Central memory CD8-positive, alpha-beta T cell (primary cell): ENCODE measurements around the gene UBA6.

Source experiments
- ATAC-seq: fragments of 150-1000 bp; cut with Tn5 transposase; replicated peaks from 2 replicates; pipeline ENCODE4 v1.10.0; 2022; ENCODE audit warnings: mild to moderate bottlenecking, moderate FRiP score, moderate number of reproducible peaks; ENCODE audit not compliant: poor library complexity, severe bottlenecking; ENCODE audit errors: extremely low read depth
- DNase-seq, 2 donors: peaks; one replicate each; pipeline ENCODE4 v3.0.0; 2021; ENCODE audit warnings: low spot score in 2 of 2
- H3K27ac Mint-ChIP-seq: one replicate; pipeline ENCODE4 v1.8.0; 2022; ENCODE audit warnings: low read depth, mild to moderate bottlenecking, moderate library complexity, mixed read lengths
- H3K27me3 Mint-ChIP-seq: one replicate; pipeline ENCODE4 v1.8.0; 2022; ENCODE audit warnings: mixed read lengths
- H3K36me3 Mint-ChIP-seq: one replicate; pipeline ENCODE4 v1.8.0; 2022; ENCODE audit warnings: mild to moderate bottlenecking, moderate library complexity, mixed read lengths; ENCODE audit not compliant: insufficient read depth
- H3K4me1 Mint-ChIP-seq: one replicate; pipeline ENCODE4 v1.8.0; 2022; ENCODE audit warnings: mixed read lengths
- H3K4me3 Mint-ChIP-seq: one replicate; pipeline ENCODE4 v1.8.0; 2022; ENCODE audit warnings: mild to moderate bottlenecking, moderate library complexity, mixed read lengths
- H3K9me3 Mint-ChIP-seq: one replicate; pipeline ENCODE4 v1.8.0; 2022; ENCODE audit warnings: mixed read lengths

The UBA6 gene

GRCh38 chr4:67632492-67632891 lies 68.5 kb downstream of the UBA6 start:
- no peak for ATAC-seq
- H3K27ac Mint-ChIP-seq = peak overlapping the region; percentile 17
- no peak overlapping the region for H3K4me3 Mint-ChIP-seq
- no peaks in the 10 kb centered on the region for H3K9me3 Mint-ChIP-seq
- H3K27me3 Mint-ChIP-seq = no peaks in the 10 kb centered on the region
- no peaks in the 10 kb centered on the region for H3K4me1 Mint-ChIP-seq
- no peak for DNase-seq
- H3K36me3 Mint-ChIP-seq = peaks cover 38% of the 10 kb centered on the region

GRCh38 chr4:67624939-67625338 lies 76.0 kb downstream of the UBA6 start:
- Mint-ChIP-seq H3K36me3 (peaks cover 36% of the 10 kb centered on the region), H3K9me3 (no peaks in the 10 kb centered on the region), H3K27me3 (no peaks in the 10 kb centered on the region), H3K4me3 (no peak overlapping the region), H3K4me1 (no peaks in the 10 kb centered on the region), H3K27ac (no peak overlapping the region)
- ATAC-seq (no peak), DNase-seq (no peak)

- no peak overlapping the region for H3K4me3 Mint-ChIP-seq
- no peak for ATAC-seq
- no peaks in the 10 kb centered on the region for H3K9me3 Mint-ChIP-seq
- peaks cover 29% of the 10 kb centered on the region for H3K36me3 Mint-ChIP-seq
- no peak for DNase-seq
- no peaks in the 10 kb centered on the region for H3K27me3 Mint-ChIP-seq
- H3K27ac Mint-ChIP-seq = no peak overlapping the region
- H3K4me1 Mint-ChIP-seq = no peaks in the 10 kb centered on the region
Observed at GRCh38 chr4:67616478-67616877, 84.5 kb downstream of the UBA6 start.

- no peak for ATAC-seq
- Mint-ChIP-seq H3K27ac (no peak overlapping the region), H3K9me3 (peaks cover under 1% of the 10 kb centered on the region), H3K4me1 (no peaks in the 10 kb centered on the region), H3K27me3 (no peaks in the 10 kb centered on the region), H3K4me3 (no peak overlapping the region), H3K36me3 (peaks cover 24% of the 10 kb centered on the region)
- DNase-seq = no peak
Observed at GRCh38 chr4:67615119-67615518, 85.8 kb downstream of the UBA6 start.

- Mint-ChIP-seq H3K36me3 (peaks cover 20% of the 10 kb centered on the region), H3K27me3 (no peaks in the 10 kb centered on the region), H3K9me3 (peaks cover 5% of the 10 kb centered on the region), H3K4me1 (no peaks in the 10 kb centered on the region), H3K4me3 (no peak overlapping the region), H3K27ac (no peak overlapping the region)
- DNase-seq (no peak), ATAC-seq (no peak)
Observed at GRCh38 chr4:67614186-67614585, 86.8 kb downstream of the UBA6 start.

- H3K9me3 Mint-ChIP-seq = peaks cover 5% of the 10 kb centered on the region
- no peak overlapping the region for H3K4me3 Mint-ChIP-seq
- no peak for DNase-seq
- peaks cover 7% of the 10 kb centered on the region for H3K27me3 Mint-ChIP-seq
- H3K4me1 Mint-ChIP-seq = no peaks in the 10 kb centered on the region
- no peaks in the 10 kb centered on the region for H3K36me3 Mint-ChIP-seq
- ATAC-seq = no peak
- H3K27ac Mint-ChIP-seq = no peak overlapping the region
Observed at GRCh38 chr4:67608027-67608426, 92.9 kb downstream of the UBA6 start.

GRCh38 chr4:67604749-67605148 lies 96.2 kb downstream of the UBA6 start:
- H3K27me3 Mint-ChIP-seq = peaks cover 40% of the 10 kb centered on the region
- H3K4me1 Mint-ChIP-seq = no peaks in the 10 kb centered on the region
- peaks cover 2% of the 10 kb centered on the region for H3K36me3 Mint-ChIP-seq
- H3K4me3 Mint-ChIP-seq = no peak overlapping the region
- ATAC-seq (no peak), DNase-seq (no peak)
- peaks cover 13% of the 10 kb centered on the region for H3K9me3 Mint-ChIP-seq
- no peak overlapping the region for H3K27ac Mint-ChIP-seq

- Mint-ChIP-seq H3K4me3 (no peak overlapping the region), H3K9me3 (peaks cover 12% of the 10 kb centered on the region), H3K27ac (no peak overlapping the region), H3K27me3 (peaks cover 44% of the 10 kb centered on the region), H3K36me3 (peaks cover 2% of the 10 kb centered on the region), H3K4me1 (no peaks in the 10 kb centered on the region)
- DNase-seq (no peak), ATAC-seq (no peak)
Observed at GRCh38 chr4:67604029-67604381, 97.0 kb downstream of the UBA6 start.

GRCh38 chr4:67603310-67604028 lies 97.5 kb downstream of the UBA6 start:
- Mint-ChIP-seq H3K4me1 (no peaks in the 10 kb centered on the region), H3K27me3 (peaks cover 50% of the 10 kb centered on the region), H3K4me3 (no peak overlapping the region), H3K27ac (no peak overlapping the region), H3K36me3 (peaks cover 2% of the 10 kb centered on the region), H3K9me3 (peaks cover 12% of the 10 kb centered on the region)
- DNase-seq (no peak), ATAC-seq (no peak)

- Mint-ChIP-seq H3K4me3 (no peak overlapping the region), H3K9me3 (no peaks in the 10 kb centered on the region), H3K4me1 (no peaks in the 10 kb centered on the region), H3K27me3 (peaks cover 32% of the 10 kb centered on the region), H3K27ac (no peak overlapping the region), H3K36me3 (peaks cover 2% of the 10 kb centered on the region)
- DNase-seq (no peak), ATAC-seq (no peak)
Observed at GRCh38 chr4:67593741-67594175, 107.2 kb downstream of the UBA6 start.

- Mint-ChIP-seq H3K27me3 (peaks cover 9% of the 10 kb centered on the region), H3K36me3 (peaks cover 2% of the 10 kb centered on the region)
- ATAC-seq = no peak
Observed at GRCh38 chr4:67587156-67587555, 113.8 kb downstream of the UBA6 start.

GRCh38 chr4:67584496-67584895 lies 116.5 kb downstream of the UBA6 start:
- Mint-ChIP-seq H3K36me3 (peaks cover 2% of the 10 kb centered on the region), H3K27ac (no peak overlapping the region), H3K9me3 (no peaks in the 10 kb centered on the region), H3K4me3 (no peak overlapping the region), H3K27me3 (peaks cover 9% of the 10 kb centered on the region), H3K4me1 (peaks cover 13% of the 10 kb centered on the region)
- no peak for DNase-seq
- no peak for ATAC-seq

More at GRCh38 chr4:67587156-67587555, 113.8 kb downstream of the UBA6 start:
- DNase-seq = no peak
- Mint-ChIP-seq H3K9me3 (no peaks in the 10 kb centered on the region), H3K4me3 (no peak overlapping the region), H3K27ac (no peak overlapping the region), H3K4me1 (no peaks in the 10 kb centered on the region)

- H3K27me3 Mint-ChIP-seq = peaks cover 9% of the 10 kb centered on the region
- H3K27ac Mint-ChIP-seq = no peak overlapping the region
- DNase-seq (no peak), ATAC-seq (no peak)
- no peaks in the 10 kb centered on the region for H3K9me3 Mint-ChIP-seq
- H3K4me3 Mint-ChIP-seq = no peak overlapping the region
- H3K36me3 Mint-ChIP-seq = no peaks in the 10 kb centered on the region
- peaks cover 13% of the 10 kb centered on the region for H3K4me1 Mint-ChIP-seq
Observed at GRCh38 chr4:67581913-67582312, 119.0 kb downstream of the UBA6 start.
